ENCODE results near the gene DGKK. TPM values are rescaled to one million over a fixed set of nuclear protein-coding genes. Genes with fewer than 3 reads are reported as not detected.

Gene DGKK
- total RNA-seq, 1 experiment from 2014 or later: 1.6 TPM

GRCh38 chrX:50514811-50515210, 44.2 kb upstream of the DGKK start:
- H3T11ph ChIP-seq (ENCODE audit: low read length): no peak overlapping the region
- Mint-ChIP-seq H3K9me3 (peaks cover 54 to 68% of the 10 kb centered on the region in 2 experiments), H3K36me3 (ENCODE audit: insufficient read depth in 1 of 3, low read depth in 3 of 3) (peaks cover 0 to 3% (median 0%) of the 10 kb centered on the region in 3 experiments; a peak in 3 of 7 replicates), H3K27me3 (ENCODE audit: low read depth) (no peaks in the 10 kb centered on the region; the same call in none of the 2 replicates), H3K4me1 (no peaks in the 10 kb centered on the region), H3K4me3 (no peak overlapping the region), H3K27ac (no peak overlapping the region)
- H3K4ac ChIP-seq (ENCODE audit: low read depth, low read length): no peak overlapping the region
- no CpG with 5 or more reads among the region's 7 CpGs for WGBS (ENCODE audit: extremely low coverage, insufficient read length, low lambda C conversion rate)
- H3K14ac ChIP-seq (ENCODE audit: insufficient read depth, low read length): no peak overlapping the region
- H2AFZ ChIP-seq (ENCODE audit: low read length): no peak overlapping the region
- H2AK5ac ChIP-seq (ENCODE audit: insufficient read length, low read length): no peak overlapping the region
- H3K79me1 ChIP-seq (ENCODE audit: insufficient read depth, low read depth, low read length, poor library complexity, severe bottlenecking): no peaks in the 10 kb centered on the region
- no peaks in the 10 kb centered on the region for H3K9me3 ChIP-seq (ENCODE audit: control insufficient read depth, low read depth, low read length)
- no peak overlapping the region for H3K4me2 ChIP-seq (ENCODE audit: insufficient read depth, insufficient read length, low read length)
- no peaks in the 10 kb centered on the region for H3K79me2 ChIP-seq (ENCODE audit: insufficient read depth, low read length)
- H3K27me3 ChIP-seq (ENCODE audit: insufficient read depth, low read length): no peaks in the 10 kb centered on the region
- no peak overlapping the region for H4K5ac ChIP-seq (ENCODE audit: insufficient read length, low read depth, low read length)
- H3K23ac ChIP-seq (ENCODE audit: insufficient read length, low read depth, low read length): no peak overlapping the region
- H2BK120ac ChIP-seq (ENCODE audit: low read depth, low read length, poor library complexity, severe bottlenecking): no peak overlapping the region
- TF ChIP-seq CTCF (conservative IDR thresholded peaks at IDR 0.05): no peak
- no peaks in the 10 kb centered on the region for H3K23me2 ChIP-seq (ENCODE audit: insufficient read length, low read depth, low read length, poor library complexity, severe bottlenecking)
- DNase-seq: no peak
- H2BK15ac ChIP-seq (ENCODE audit: low read depth, low read length): no peak overlapping the region
- H3K56ac ChIP-seq (ENCODE audit: insufficient read length, low read depth, low read length): no peak overlapping the region
- no peak overlapping the region for H2BK5ac ChIP-seq (ENCODE audit: insufficient read length, low read length)
- no peaks in the 10 kb centered on the region for H3K4me1 ChIP-seq (ENCODE audit: insufficient read depth, low read length)
- H3K27ac ChIP-seq (ENCODE audit: insufficient read length, low read depth, low read length): no peak overlapping the region
- H4K20me1 ChIP-seq (ENCODE audit: control insufficient read depth, insufficient read depth, insufficient read length): no peaks in the 10 kb centered on the region
- no peak overlapping the region for H3K18ac ChIP-seq (ENCODE audit: insufficient read length, low read depth, low read length)
- no peak overlapping the region for H4K91ac ChIP-seq (ENCODE audit: insufficient read length, low read depth, low read length)
- no peak overlapping the region for H3K9ac ChIP-seq (ENCODE audit: extremely low read depth, insufficient read length, low read length)
- H2BK20ac ChIP-seq (ENCODE audit: low read depth, low read length, poor library complexity, severe bottlenecking): no peak overlapping the region
- no peak overlapping the region for H4K8ac ChIP-seq (replicated peaks; ENCODE audit: insufficient read length, low read depth, low read length)
- H2BK12ac ChIP-seq (ENCODE audit: insufficient read length, low read depth, low read length): no peak overlapping the region
